Activated T-helper 17 cell treated with anti-CD3 and anti-CD28 coated beads, Interleukin-2, amount 50 U/mL, for 72 hours (primary cell): ENCODE results near the gene GPRC5B. TPM values are rescaled to one million over a fixed set of nuclear protein-coding genes. Genes with fewer than 3 reads are reported as not detected.

Source experiments
- ATAC-seq: fragments of 150-1000 bp; cut with Tn5 transposase; replicated peaks from 2 replicates; pipeline ENCODE4 v1.10.0; 2021; ENCODE audit warnings: mild to moderate bottlenecking, moderate library complexity
- H3K27ac Mint-ChIP-seq: one replicate; pipeline ENCODE4 v1.8.0; 2022; ENCODE audit warnings: mixed read lengths
- H3K27me3 Mint-ChIP-seq: one replicate; pipeline ENCODE4 v1.8.0; 2022; ENCODE audit warnings: mixed read lengths
- H3K36me3 Mint-ChIP-seq: one replicate; pipeline ENCODE4 v1.8.0; 2022; ENCODE audit warnings: low read depth, mild to moderate bottlenecking, mixed read lengths
- H3K4me1 Mint-ChIP-seq: one replicate; pipeline ENCODE4 v1.8.0; 2022; ENCODE audit warnings: mixed read lengths
- H3K4me3 Mint-ChIP-seq: one replicate; pipeline ENCODE4 v1.8.0; 2022; ENCODE audit warnings: mild to moderate bottlenecking, mixed read lengths
- H3K9me3 Mint-ChIP-seq: one replicate; pipeline ENCODE4 v1.8.0; 2022; ENCODE audit warnings: mixed read lengths
- total RNA-seq, 2 donors: library from RNA; stranded (reverse); gene quantifications; one replicate each; pipeline ENCODE4 v1.2.3, GENCODE V29; 2022

The GPRC5B gene
- total RNA-seq, 2 donors from 2014 or later: not detected

- H3K36me3 Mint-ChIP-seq: no peaks in the 10 kb centered on the region
- no peaks in the 10 kb centered on the region for H3K9me3 Mint-ChIP-seq
- H3K4me3 Mint-ChIP-seq: no peak overlapping the region
- H3K27ac Mint-ChIP-seq: no peak overlapping the region
- H3K27me3 Mint-ChIP-seq: peaks cover 20% of the 10 kb centered on the region
- H3K4me1 Mint-ChIP-seq: no peaks in the 10 kb centered on the region
- no peak for ATAC-seq
Observed at GRCh38 chr16:19909750-19910322, 25.2 kb upstream of the GPRC5B start.

DNA sequence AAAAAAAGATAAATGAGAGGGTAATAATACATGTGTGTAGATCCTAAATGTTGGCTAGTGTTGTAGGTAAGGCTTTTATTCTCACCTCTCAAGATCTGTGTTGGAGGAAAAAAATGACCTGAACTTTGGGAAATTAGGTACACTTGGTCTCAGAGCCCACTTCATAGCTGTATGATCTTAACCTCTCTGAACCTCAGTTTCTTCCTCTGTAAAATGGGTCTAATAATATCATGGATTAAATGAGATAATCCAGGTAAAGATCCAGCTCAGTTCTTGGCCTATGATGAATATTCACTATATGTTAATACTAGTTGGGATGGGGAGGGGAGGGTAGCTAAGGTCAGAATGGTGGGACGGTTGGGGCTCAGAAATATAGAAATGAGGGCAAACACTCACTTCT lies 24.3 kb upstream of the GPRC5B start:
- Mint-ChIP-seq H3K9me3 (no peaks in the 10 kb centered on the region), H3K27me3 (peaks cover 20% of the 10 kb centered on the region), H3K4me3 (no peak overlapping the region), H3K36me3 (no peaks in the 10 kb centered on the region), H3K4me1 (no peaks in the 10 kb centered on the region), H3K27ac (no peak overlapping the region)
- ATAC-seq: no peak

- H3K36me3 Mint-ChIP-seq: no peaks in the 10 kb centered on the region
- peaks cover 15% of the 10 kb centered on the region for H3K27me3 Mint-ChIP-seq
- no peaks in the 10 kb centered on the region for H3K4me1 Mint-ChIP-seq
- H3K4me3 Mint-ChIP-seq: peak overlapping the region; percentile 56
- peak; percentile 89 for ATAC-seq
- no peak overlapping the region for H3K27ac Mint-ChIP-seq
- H3K9me3 Mint-ChIP-seq: no peaks in the 10 kb centered on the region
Observed at GRCh38 chr16:19907161-19907992, 22.7 kb upstream of the GPRC5B start.

- ATAC-seq: no peak
- Mint-ChIP-seq H3K4me1 (peaks cover 6% of the 10 kb centered on the region), H3K27ac (no peak overlapping the region), H3K27me3 (peaks cover 5% of the 10 kb centered on the region), H3K36me3 (no peaks in the 10 kb centered on the region), H3K4me3 (no peak overlapping the region), H3K9me3 (no peaks in the 10 kb centered on the region)
Observed at GRCh38 chr16:19901164-19901563, 16.5 kb upstream of the GPRC5B start.

DNA sequence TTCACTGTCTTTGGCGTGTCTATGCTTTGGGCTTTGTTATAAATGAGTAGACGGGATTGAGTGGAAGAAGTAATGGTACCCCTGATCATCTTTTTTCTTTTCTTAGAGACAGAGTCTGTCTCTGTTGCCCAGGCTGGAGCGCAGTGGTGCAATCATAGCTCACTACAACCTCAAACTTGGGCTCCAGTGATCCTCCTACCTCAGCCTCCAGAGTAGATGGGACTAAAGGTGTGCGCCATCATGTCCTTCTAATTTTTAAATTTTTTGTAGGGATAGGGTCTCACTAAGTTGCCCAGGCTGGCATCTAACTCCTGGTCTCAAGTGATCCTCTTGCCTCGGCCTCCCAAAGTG lies 14.9 kb upstream of the GPRC5B start:
- H3K36me3 Mint-ChIP-seq: no peaks in the 10 kb centered on the region
- ATAC-seq: no peak
- no peak overlapping the region for H3K27ac Mint-ChIP-seq
- H3K4me3 Mint-ChIP-seq: no peak overlapping the region
- no peaks in the 10 kb centered on the region for H3K9me3 Mint-ChIP-seq
- peaks cover 5% of the 10 kb centered on the region for H3K27me3 Mint-ChIP-seq
- H3K4me1 Mint-ChIP-seq: peaks cover 6% of the 10 kb centered on the region

DNA sequence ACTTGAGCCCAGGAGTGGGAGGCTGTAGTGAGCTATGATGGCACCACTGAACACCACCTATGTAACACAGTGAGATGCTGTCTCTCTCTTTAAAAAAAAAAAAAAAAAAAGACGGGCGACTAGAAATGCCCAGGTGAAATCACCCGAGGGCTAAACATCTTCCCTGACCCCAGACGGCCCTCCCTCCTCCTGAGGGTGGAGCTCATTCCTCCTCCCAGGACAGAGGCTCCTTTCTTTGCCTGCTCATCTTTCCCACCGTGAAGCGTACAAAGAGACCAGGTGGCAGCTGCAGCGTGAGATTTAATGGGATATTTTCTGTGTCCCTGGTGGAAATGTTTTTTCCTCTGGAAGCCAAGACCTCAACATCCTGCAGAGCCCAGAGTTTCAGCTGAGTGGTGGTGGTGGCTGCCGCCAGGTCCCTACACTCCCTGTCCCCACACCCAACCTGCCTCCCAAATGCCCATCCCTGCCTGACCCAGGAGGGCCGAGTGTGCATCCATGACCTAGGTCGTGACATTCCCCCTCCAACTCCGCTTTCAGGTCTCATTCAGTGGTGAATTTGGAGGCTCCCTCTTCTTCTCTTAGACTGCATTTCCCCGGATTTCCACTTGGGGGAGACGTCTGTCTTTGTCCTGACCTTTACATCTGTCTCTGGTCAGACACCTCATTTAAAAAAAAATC lies 14.4 kb upstream of the GPRC5B start:
- Mint-ChIP-seq H3K4me3 (no peak overlapping the region), H3K36me3 (no peaks in the 10 kb centered on the region), H3K27ac (no peak overlapping the region), H3K27me3 (peaks cover 5% of the 10 kb centered on the region), H3K9me3 (no peaks in the 10 kb centered on the region), H3K4me1 (peaks cover 6% of the 10 kb centered on the region)
- peak; percentile 42 for ATAC-seq

- no peak for ATAC-seq
- peaks cover 5% of the 10 kb centered on the region for H3K27me3 Mint-ChIP-seq
- no peak overlapping the region for H3K4me3 Mint-ChIP-seq
Observed at GRCh38 chr16:19898166-19898565, 13.5 kb upstream of the GPRC5B start.

GRCh38 chr16:19896951-19897350 lies 12.3 kb upstream of the GPRC5B start:
- peaks cover 6% of the 10 kb centered on the region for H3K4me1 Mint-ChIP-seq
- no peak for ATAC-seq
- H3K9me3 Mint-ChIP-seq: no peaks in the 10 kb centered on the region
- no peaks in the 10 kb centered on the region for H3K36me3 Mint-ChIP-seq
- H3K27me3 Mint-ChIP-seq: peaks cover 5% of the 10 kb centered on the region
- H3K27ac Mint-ChIP-seq: no peak overlapping the region
- H3K4me3 Mint-ChIP-seq: no peak overlapping the region

More at GRCh38 chr16:19898166-19898565, 13.5 kb upstream of the GPRC5B start:
- Mint-ChIP-seq H3K9me3 (no peaks in the 10 kb centered on the region), H3K4me1 (peaks cover 6% of the 10 kb centered on the region), H3K36me3 (no peaks in the 10 kb centered on the region), H3K27ac (no peak overlapping the region)

DNA sequence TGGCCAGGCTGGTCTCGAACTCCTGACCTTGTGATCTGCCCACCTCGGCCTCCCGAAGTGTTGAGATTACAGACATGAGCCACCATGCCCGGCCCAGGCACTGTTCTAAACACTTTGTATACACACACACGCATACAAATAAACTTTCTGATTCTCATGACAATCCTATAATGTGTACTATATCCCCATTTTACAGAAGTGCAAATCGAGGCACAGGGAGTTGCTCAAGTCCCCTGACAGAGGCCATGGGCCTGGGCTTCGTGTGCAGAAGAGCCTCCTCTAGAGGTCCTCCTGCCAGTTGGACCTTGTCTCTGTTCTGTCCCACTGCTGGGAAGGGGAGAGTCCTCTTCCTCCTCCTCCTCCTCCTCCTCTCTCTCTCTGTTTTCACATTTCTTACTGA lies 9.9 kb upstream of the GPRC5B start:
- Mint-ChIP-seq H3K27me3 (peaks cover 5% of the 10 kb centered on the region), H3K27ac (no peak overlapping the region), H3K4me3 (no peak overlapping the region), H3K9me3 (no peaks in the 10 kb centered on the region), H3K4me1 (peaks cover 6% of the 10 kb centered on the region), H3K36me3 (no peaks in the 10 kb centered on the region)
- no peak for ATAC-seq

GRCh38 chr16:19892902-19893301 lies 8.3 kb upstream of the GPRC5B start:
- ATAC-seq: no peak
- no peaks in the 10 kb centered on the region for H3K36me3 Mint-ChIP-seq
- no peaks in the 10 kb centered on the region for H3K4me1 Mint-ChIP-seq
- no peaks in the 10 kb centered on the region for H3K9me3 Mint-ChIP-seq
- H3K4me3 Mint-ChIP-seq: no peak overlapping the region
- no peak overlapping the region for H3K27ac Mint-ChIP-seq
- no peaks in the 10 kb centered on the region for H3K27me3 Mint-ChIP-seq

DNA sequence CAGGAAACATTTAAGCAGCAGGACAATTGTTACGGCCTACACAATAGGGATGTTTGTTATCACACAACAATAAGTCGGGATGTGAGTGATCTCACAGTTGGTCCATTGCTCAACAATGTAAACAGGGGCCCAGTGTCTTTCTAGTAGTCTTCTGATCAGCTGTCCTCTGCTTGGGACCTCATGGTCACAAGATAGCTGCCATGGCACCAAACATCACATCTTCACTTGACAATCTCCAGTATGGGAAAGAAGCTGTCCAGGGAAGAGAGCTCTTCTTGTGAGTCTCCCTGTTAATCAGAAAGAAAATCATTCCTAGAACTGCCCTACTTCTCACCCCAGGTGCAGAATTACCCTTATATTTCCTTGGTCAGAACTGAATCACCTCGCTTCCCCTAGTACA lies 6.3 kb upstream of the GPRC5B start:
- Mint-ChIP-seq H3K4me3 (no peak overlapping the region), H3K9me3 (no peaks in the 10 kb centered on the region), H3K4me1 (peaks cover 5% of the 10 kb centered on the region), H3K27ac (no peak overlapping the region), H3K36me3 (no peaks in the 10 kb centered on the region), H3K27me3 (peaks cover 4% of the 10 kb centered on the region)
- no peak for ATAC-seq

GRCh38 chr16:19888834-19889233 lies 4.2 kb upstream of the GPRC5B start:
- H3K27ac Mint-ChIP-seq: no peak overlapping the region
- peaks cover 13% of the 10 kb centered on the region for H3K27me3 Mint-ChIP-seq
- ATAC-seq: peak; percentile 75
- H3K9me3 Mint-ChIP-seq: no peaks in the 10 kb centered on the region
- H3K4me1 Mint-ChIP-seq: peaks cover 14% of the 10 kb centered on the region
- H3K36me3 Mint-ChIP-seq: no peaks in the 10 kb centered on the region
- H3K4me3 Mint-ChIP-seq: no peak overlapping the region

DNA sequence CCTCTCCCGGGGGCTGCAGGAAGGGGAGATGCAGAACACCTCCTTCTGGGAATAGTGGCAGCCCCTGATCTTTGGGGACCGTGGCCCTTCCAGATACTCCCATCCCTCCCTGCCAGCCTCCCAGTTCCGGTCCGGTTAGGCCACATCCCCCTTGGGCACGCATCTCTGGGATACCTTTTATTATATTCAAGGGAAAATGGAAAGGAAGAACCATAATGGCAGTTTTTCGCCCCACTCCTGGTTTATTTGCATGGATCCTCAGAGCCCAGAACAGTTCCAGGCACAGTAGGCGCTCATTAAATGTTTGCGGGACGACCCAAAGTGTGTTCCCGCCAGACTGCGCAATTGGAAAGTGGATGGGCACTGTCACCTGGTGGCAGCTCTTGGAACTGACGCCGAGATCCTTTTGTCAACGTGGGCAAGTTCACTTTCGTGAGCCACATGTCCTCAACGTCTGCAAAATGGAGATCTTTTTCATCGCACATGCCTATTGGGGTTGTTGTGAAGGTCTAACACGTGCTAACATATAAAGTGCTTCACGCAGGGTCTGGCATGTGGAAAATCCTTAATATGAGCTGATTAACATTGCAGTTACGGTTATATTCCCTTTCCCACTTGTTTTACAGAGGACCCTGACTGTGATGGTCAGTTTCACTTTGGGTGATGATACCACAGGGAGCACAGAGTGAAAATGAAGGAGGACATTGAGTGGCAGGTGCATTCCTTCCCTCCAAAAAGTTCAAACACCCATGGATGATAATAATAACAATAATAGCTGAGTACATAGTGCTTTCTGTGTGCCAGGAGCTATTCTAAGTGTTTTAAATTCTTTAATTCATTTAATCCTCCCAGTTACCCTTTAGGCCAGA lies 1.7 kb upstream of the GPRC5B start:
- H3K36me3 Mint-ChIP-seq: no peaks in the 10 kb centered on the region
- ATAC-seq: peak; percentile 62
- no peak overlapping the region for H3K27ac Mint-ChIP-seq
- H3K9me3 Mint-ChIP-seq: no peaks in the 10 kb centered on the region
- peak overlapping the region; percentile 86 for H3K4me3 Mint-ChIP-seq
- peaks cover 20% of the 10 kb centered on the region for H3K27me3 Mint-ChIP-seq
- peaks cover 14% of the 10 kb centered on the region for H3K4me1 Mint-ChIP-seq

- Mint-ChIP-seq H3K4me3 (peak overlapping the region; percentile 86), H3K27me3 (peaks cover 20% of the 10 kb centered on the region), H3K27ac (peak overlapping the region; percentile 39), H3K9me3 (no peaks in the 10 kb centered on the region), H3K4me1 (peaks cover 14% of the 10 kb centered on the region), H3K36me3 (no peaks in the 10 kb centered on the region)
- no peak for ATAC-seq
Observed at GRCh38 chr16:19885451-19886072, 914 bp upstream of the GPRC5B start.
